ACC112 (cell line): ENCODE measurements around the gene HDAC9.
"Not testable (repeated sequence)": the region's sequence is repeated elsewhere in the genome, so short reads cannot be mapped to it uniquely, and the experiment has no call there.

Experiments used
- H2AFZ ChIP-seq: fragments of 200-600 bp; sonication (generic); one replicate; pipeline ENCODE4 v1.6.0; 2017; ENCODE audit warnings: antibody characterized with exemption, low read length; ENCODE audit not compliant: unreplicated experiment
- H3K27ac ChIP-seq: fragments of 200-600 bp; sonication (generic); 2 replicates; pipeline ENCODE4 v1.5.1; 2014; ENCODE audit warnings: low read depth, mild to moderate bottlenecking, antibody characterized with exemption, low read length, moderate library complexity
- H3K27me3 ChIP-seq: fragments of 200-600 bp; sonication (generic); 2 replicates; pipeline ENCODE4 v1.6.1; 2014; ENCODE audit warnings: mild to moderate bottlenecking, antibody characterized with exemption, low read length, moderate library complexity, mixed read lengths; ENCODE audit not compliant: insufficient read depth
- H3K36me3 ChIP-seq: fragments of 200-600 bp; sonication (generic); 2 replicates; pipeline ENCODE4 v1.6.1; 2016; ENCODE audit warnings: mild to moderate bottlenecking, antibody characterized with exemption, low read length, moderate library complexity, mixed read lengths; ENCODE audit not compliant: insufficient read depth
- H3K4me1 ChIP-seq: fragments of 200-600 bp; sonication (generic); one replicate; pipeline ENCODE4 v1.6.1; 2016; ENCODE audit warnings: low read length, mixed read lengths; ENCODE audit not compliant: insufficient read depth, unreplicated experiment, control insufficient read depth
- H3K4me3 ChIP-seq: fragments of 200-600 bp; sonication (generic); 2 replicates; pipeline ENCODE4 v1.5.1; 2014; ENCODE audit warnings: mild to moderate bottlenecking, low read depth, low read length
- H3K79me2 ChIP-seq: fragments of 200-600 bp; sonication (generic); one replicate; pipeline ENCODE4 v1.6.0; 2016; ENCODE audit warnings: low read length; ENCODE audit not compliant: control insufficient read depth, unreplicated experiment, insufficient read depth

Gene HDAC9

DNA sequence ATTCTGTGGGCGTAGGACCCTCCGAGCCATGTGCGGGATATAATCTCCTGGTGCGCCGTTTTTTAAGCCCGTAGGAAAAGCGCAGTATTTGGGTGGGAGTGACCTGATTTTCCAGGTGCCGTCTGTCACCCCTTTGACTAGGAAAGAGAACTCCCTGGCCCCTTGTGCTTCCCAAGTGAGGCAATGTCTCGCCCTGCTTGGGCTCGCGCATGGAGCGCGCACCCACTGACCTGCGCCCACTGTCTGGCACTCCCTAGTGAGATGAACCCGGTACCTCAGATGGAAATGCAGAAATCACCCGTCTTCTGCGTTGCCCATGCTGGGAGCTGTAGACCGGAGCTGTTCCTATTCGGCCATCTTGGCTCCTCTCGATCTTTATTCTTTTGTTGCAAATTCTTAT, 495.2 kb downstream of the HDAC9 start:
- H3K4me1 ChIP-seq, H3K4me3 ChIP-seq, H3K79me2 ChIP-seq, H3K27me3 ChIP-seq, H3K36me3 ChIP-seq, H2AFZ ChIP-seq, H3K27ac ChIP-seq: not testable (repeated sequence)

DNA sequence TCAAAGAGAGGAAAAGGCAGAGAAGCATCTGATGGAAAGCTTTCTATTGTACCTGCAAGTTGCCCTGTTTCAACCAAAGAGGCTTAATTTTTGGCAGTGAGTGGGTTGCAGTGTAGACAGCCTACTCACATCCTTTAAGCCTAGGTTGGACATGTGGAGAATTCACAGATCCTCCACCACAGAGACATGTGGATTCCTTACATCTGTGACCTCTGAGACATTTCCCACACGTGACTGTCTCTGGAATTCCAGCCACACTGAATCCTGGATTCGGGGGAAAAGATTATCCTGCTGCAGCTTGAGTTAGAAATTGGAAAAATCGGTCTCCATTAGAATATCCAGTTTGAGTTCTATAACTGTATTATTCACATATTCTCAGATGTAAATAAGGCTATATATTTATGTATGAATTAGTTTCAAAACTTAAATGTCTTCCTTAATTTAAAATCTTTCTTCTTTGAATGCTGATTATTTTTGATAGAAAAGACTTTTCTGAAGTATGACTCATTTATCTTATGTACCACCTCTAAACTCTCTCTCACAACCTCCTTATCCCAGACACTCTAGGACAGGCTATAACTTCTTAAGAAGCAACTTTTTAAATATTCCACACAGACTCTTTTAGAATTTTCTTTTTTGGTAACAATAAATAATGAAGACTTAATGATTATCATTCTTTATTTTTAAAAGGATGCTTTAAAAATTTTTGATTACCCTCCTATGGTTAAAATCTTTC, 498.6 kb downstream of the HDAC9 start:
- Histone ChIP-seq H3K4me1 (no peaks in the 10 kb centered on the region), H3K36me3 (no peaks in the 10 kb centered on the region), H2AFZ (no peak overlapping the region), H3K27me3 (no peaks in the 10 kb centered on the region), H3K79me2 (no peaks in the 10 kb centered on the region), H3K4me3 (no peak overlapping the region), H3K27ac (no peak overlapping the region)

DNA sequence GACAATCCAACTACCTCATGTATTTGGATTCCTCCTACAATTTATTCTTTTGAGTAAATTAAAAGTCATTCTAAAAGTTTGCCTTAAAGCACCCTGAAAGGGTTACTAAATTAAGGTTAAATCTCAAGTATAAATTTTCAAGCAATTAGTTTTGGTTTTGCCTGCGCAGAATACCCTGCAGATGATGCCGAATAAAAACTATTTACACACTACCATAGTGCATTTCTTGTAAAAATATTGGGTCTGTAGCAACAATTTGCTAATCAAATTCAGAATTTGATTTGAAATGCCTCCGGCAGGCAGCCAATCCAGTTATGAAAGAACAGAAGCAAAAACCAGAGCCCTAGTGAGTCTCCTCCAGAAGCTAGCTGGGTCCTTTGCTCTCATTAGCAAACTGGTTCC, 499.7 kb downstream of the HDAC9 start:
- Histone ChIP-seq H3K4me3 (no peak overlapping the region), H2AFZ (no peak overlapping the region), H3K4me1 (no peaks in the 10 kb centered on the region), H3K27me3 (no peaks in the 10 kb centered on the region), H3K27ac (no peak overlapping the region), H3K79me2 (no peaks in the 10 kb centered on the region), H3K36me3 (no peaks in the 10 kb centered on the region)

DNA sequence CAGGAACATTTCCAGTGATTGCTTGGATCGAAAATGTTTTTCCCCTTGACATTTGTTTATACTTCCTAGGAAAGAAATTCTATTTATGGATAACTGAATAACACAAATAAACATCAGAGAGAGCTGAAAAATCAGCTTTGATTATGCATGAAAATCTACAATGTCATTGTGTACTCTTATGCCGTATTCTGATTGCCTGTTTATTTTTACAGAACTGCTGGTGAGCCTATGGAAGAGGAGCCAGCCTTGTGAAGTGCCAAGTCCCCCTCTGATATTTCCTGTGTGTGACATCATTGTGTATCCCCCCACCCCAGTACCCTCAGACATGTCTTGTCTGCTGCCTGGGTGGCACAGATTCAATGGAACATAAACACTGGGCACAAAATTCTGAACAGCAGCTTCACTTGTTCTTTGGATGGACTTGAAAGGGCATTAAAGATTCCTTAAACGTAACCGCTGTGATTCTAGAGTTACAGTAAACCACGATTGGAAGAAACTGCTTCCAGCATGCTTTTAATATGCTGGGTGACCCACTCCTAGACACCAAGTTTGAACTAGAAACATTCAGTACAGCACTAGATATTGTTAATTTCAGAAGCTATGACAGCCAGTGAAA, 500.4 kb downstream of the HDAC9 start:
- no peak overlapping the region for H2AFZ ChIP-seq
- no peak overlapping the region for H3K4me3 ChIP-seq
- H3K4me1 ChIP-seq, result no peaks in the 10 kb centered on the region
- no peaks in the 10 kb centered on the region for H3K27me3 ChIP-seq
- no peak overlapping the region for H3K27ac ChIP-seq
- H3K79me2 ChIP-seq, result no peaks in the 10 kb centered on the region
- no peaks in the 10 kb centered on the region for H3K36me3 ChIP-seq

DNA sequence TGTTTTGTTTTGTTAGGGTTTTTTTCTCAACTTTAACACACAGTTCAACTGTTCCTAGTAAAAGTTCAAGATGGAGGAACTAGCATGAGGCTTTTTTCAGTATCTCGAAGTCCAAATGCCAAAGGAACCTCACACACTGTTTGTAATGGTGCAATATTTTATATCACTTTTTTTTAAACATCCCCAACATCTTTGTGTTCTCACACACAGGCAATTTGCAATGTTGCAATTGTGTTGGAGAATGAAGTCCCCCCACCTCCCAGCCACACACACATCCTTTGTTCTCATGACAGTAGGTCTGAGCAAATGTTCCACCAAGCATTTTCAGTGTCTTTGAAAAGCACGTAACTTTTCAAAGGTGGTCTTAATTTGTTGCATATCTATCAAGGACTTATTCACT, 501.0 kb downstream of the HDAC9 start:
- Histone ChIP-seq H3K4me3 (no peak overlapping the region), H3K27ac (no peak overlapping the region), H3K4me1 (peaks cover 6% of the 10 kb centered on the region), H3K79me2 (no peaks in the 10 kb centered on the region), H3K27me3 (no peaks in the 10 kb centered on the region), H3K36me3 (no peaks in the 10 kb centered on the region), H2AFZ (no peak overlapping the region)

DNA sequence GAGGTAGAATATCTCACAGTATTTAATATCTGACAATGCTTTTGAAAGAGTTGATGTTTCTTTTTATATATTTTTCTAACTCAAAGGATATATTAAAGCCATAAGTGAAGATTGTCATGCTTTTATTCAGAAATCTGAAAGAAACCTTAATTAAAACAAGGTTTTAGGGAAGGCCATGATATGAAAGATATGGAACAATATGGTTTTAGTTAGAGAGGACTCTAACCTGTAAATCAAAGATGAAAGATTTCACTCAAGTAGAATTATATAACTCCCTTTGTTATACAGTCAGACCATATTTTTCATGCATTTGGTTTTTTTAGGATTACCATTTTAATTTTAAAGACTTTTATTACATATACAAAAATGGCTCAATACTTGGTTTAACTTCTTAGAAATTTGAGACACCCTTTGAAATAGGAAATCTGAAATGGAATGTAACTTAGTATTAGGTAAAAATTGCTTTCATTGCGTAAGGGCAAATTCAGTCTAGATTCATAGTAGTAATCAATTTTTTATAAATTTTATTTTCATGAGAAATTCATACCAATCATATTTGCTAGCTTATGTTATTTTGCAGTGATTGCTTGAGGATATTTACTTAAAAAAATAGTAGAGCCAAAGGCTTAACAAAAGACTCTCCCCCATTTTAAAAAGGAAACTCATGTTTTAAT, 502.1 kb downstream of the HDAC9 start:
- Histone ChIP-seq H3K36me3 (no peaks in the 10 kb centered on the region), H2AFZ (no peak overlapping the region), H3K79me2 (no peaks in the 10 kb centered on the region), H3K4me3 (no peak overlapping the region), H3K27me3 (no peaks in the 10 kb centered on the region), H3K4me1 (peaks cover 14% of the 10 kb centered on the region), H3K27ac (no peak overlapping the region)

DNA sequence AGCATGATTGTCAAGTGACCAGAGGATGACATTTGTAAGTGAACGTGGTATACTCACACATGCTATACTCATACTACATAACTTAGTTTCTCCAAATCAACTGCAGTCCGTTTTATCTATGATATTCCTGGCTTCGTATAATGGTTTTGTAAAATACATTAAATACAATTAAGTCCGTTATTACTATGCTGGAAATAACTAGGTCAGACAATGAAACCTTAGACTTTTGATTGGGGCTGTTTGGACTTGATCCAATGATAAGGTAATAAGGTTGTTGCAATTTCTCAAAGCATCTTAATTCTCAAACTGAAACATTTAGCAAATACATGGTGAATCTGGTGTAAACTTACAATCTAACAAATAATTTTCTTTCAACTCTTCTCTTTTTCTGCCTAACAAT, 504.9 kb downstream of the HDAC9 start:
- H3K27me3 ChIP-seq, result no peaks in the 10 kb centered on the region
- peaks cover 14% of the 10 kb centered on the region for H3K4me1 ChIP-seq
- H3K36me3 ChIP-seq, result no peaks in the 10 kb centered on the region
- H3K79me2 ChIP-seq, result no peaks in the 10 kb centered on the region
- no peak overlapping the region for H3K4me3 ChIP-seq
- H2AFZ ChIP-seq, result no peak overlapping the region
- no peak overlapping the region for H3K27ac ChIP-seq

DNA sequence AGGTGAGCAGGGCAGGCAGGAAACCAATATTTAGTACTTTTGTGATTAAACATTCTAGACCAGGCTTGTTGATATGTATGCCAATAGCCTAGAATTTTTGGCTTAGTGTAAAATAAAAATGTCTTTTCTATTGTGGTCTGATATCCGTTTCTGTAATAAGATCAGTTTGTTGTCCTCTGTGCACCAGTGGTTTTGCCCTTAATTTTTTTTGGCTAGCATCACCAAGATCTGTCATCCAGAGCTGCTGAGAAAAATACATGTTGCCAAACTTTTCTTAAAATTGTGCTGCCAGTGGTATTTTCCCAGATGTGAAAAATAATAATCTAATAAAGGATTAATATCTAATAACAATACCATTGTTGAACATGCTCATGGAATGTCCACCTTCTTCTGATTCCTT, 506.3 kb downstream of the HDAC9 start:
- no peaks in the 10 kb centered on the region for H3K36me3 ChIP-seq
- peaks cover 14% of the 10 kb centered on the region for H3K4me1 ChIP-seq
- no peaks in the 10 kb centered on the region for H3K79me2 ChIP-seq
- H3K27me3 ChIP-seq, result no peaks in the 10 kb centered on the region
- no peak overlapping the region for H3K27ac ChIP-seq
- H2AFZ ChIP-seq, result peak overlapping the region; percentile 57
- no peak overlapping the region for H3K4me3 ChIP-seq

DNA sequence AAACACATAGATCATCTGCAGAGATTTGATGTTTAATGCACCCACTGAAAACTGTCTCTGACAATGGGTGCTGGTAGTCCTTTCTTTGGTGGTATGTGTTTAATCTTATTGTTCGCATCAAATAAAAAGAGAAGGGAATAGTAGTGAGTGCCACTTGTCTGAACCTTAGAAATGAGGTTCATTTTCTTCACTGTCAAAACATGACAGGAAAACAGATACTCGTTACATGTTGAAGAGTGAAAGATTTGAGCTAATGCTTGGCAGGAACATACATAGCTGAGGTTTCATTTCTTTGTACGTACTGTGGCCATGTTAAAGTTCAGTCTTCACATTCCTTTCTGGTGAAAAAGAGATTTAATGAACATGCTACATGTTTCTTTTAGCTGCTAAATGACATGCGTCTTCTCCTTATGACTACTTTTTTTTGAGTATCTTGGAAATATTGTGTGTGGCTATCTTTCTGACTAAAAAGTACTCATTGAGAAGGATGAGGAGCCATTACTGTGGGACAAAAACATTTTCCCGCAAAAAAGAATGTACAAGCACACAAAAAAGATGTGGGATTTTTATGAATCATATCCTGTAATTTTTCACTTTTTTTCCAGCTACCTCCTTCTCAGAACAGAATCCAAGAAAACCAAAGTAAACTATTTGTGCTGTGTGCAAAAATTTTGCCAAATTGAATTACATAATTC, 513.8 kb downstream of the HDAC9 start:
- Histone ChIP-seq H3K36me3 (no peaks in the 10 kb centered on the region), H2AFZ (peak overlapping the region; percentile 84), H3K4me3 (peak overlapping the region; percentile 16; the same call in 1 of the 2 replicates), H3K4me1 (peaks cover 10% of the 10 kb centered on the region), H3K27ac (peak overlapping the region; percentile 74), H3K79me2 (no peaks in the 10 kb centered on the region), H3K27me3 (no peaks in the 10 kb centered on the region)

DNA sequence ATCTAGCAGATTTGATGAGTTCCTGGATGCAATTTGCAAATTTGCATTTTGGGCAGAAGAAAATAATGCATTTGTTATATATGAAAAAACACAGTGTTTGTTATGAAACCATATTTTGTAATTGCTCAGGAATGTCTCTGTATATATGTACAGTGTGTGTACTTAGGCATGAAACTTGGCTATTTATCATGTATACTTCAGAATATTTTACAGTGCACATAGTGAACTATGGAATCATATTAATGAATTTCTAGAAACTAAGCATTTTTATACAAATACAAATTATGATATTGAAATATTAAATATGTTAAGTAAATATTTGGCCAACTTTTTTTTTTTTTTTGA, 514.4 kb downstream of the HDAC9 start:
- H3K79me2 ChIP-seq, result no peaks in the 10 kb centered on the region
- no peaks in the 10 kb centered on the region for H3K36me3 ChIP-seq
- peak overlapping the region; percentile 74 for H3K27ac ChIP-seq
- peaks cover 10% of the 10 kb centered on the region for H3K4me1 ChIP-seq
- no peaks in the 10 kb centered on the region for H3K27me3 ChIP-seq
- H3K4me3 ChIP-seq, result peak overlapping the region; percentile 16; the same call in 1 of the 2 replicates
- H2AFZ ChIP-seq, result peak overlapping the region; percentile 84
